GM12874 (cell line): Measurements from ENCODE around the gene ARV1.

Experiments
- TF ChIP-seq, protein P1 (sequence below): IDR thresholded peaks from 2 replicates; pipeline ENCODE4 v1.5.1; 2011; ENCODE audit warnings: low read depth, mild to moderate bottlenecking, control low read depth, low read length, moderate library complexity; ENCODE audit not compliant: insufficient read depth

Gene ARV1

GRCh38 chr1:231040019-231040799 lies 61.3 kb downstream of the ARV1 start, which contains the start of gene FAM89A:
TSS of gene FAM89A (minus strand) at chr1:231040254. CDS start at chr1:231040211, 43 bp downstream.
- TF ChIP-seq, protein P1, sequence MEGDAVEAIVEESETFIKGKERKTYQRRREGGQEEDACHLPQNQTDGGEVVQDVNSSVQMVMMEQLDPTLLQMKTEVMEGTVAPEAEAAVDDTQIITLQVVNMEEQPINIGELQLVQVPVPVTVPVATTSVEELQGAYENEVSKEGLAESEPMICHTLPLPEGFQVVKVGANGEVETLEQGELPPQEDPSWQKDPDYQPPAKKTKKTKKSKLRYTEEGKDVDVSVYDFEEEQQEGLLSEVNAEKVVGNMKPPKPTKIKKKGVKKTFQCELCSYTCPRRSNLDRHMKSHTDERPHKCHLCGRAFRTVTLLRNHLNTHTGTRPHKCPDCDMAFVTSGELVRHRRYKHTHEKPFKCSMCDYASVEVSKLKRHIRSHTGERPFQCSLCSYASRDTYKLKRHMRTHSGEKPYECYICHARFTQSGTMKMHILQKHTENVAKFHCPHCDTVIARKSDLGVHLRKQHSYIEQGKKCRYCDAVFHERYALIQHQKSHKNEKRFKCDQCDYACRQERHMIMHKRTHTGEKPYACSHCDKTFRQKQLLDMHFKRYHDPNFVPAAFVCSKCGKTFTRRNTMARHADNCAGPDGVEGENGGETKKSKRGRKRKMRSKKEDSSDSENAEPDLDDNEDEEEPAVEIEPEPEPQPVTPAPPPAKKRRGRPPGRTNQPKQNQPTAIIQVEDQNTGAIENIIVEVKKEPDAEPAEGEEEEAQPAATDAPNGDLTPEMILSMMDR = no peak

- TF ChIP-seq, protein P1 = no peak
These were observed 62.2 kb downstream of the ARV1 start for GRCh38 chr1:231040800-231041718.

DNA sequence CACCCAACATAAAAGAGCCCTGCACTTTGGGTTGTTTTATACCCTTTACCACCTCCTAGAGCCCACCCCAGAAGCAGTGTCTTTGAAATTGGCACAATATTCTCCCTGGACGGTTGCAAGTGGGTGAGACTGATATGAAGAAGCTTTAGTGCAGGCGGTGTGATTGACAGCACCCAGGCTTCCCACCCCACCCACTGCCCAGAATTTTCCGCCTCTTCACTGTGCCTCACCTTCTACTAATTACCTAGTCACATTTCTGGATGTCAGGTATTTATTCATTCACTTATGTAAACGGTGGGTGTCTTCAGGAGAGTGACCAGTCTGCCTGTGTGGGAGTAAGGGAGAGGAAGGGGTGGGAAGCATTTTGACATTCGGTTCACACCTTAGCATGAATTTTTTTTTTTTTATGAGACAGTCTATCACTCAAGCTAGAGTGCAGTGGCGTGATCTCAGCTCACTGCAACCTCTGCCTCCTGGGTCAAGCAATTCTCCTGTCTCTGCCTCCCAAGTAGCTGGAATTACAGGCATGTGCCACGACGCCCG lies 62.9 kb downstream of the ARV1 start:
- TF ChIP-seq, protein P1 = no peak

DNA sequence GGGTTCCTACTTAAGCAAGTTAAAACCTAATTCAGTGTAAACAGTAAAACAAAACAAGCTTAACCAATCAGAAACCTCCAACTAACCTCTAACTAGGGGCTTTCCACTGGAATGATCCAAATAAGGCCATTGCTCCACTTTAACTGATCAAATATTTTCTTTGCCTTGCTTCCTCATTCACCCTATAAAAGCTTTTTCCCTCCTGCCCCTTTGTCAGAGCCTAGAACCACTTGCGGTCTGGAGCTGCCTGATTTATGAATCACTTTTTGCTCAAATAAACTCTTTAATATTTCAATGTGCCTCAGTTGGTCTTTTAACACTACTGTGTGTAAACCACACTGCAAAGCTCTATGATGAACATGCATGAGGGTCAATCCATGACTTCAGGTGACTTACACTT lies 65.7 kb downstream of the ARV1 start:
- TF ChIP-seq, protein P1 = no peak

GRCh38 chr1:231045286-231045685 lies 66.4 kb downstream of the ARV1 start:
- TF ChIP-seq, protein P1 = no peak

DNA sequence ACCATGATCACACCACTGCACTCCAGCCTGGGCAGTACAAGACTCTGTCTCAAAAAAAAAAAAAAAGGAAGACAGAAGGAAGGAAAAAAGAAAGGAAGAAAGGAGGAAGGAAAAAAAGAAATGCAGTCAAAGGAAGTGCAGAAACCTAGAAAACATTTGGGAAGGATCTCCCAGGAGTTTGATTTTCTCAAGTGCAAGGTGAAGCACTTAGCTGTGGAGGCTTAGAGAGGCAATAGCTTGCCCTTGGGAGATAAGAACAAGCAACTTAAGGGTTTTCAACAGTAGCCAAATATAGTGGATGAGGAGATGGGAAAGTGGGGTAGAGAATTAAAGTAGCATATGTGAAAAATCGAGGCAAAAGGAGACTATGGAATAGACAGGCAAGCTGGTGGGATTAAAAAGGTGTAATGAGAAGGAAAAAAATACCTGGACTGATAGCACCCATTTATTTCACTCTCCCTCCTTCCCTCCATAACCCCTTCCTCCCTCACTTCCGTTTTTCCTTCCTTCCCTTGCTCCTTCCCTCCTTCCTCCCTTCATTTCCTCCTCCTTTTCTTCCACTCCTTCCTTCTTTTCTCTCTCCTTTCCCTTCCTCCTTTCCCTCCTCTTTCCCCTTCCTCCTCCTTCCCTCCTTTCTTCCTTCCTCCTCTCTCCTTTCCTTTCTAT lies 68.0 kb downstream of the ARV1 start:
- TF ChIP-seq, protein P1 = no peak
